ENCODE measurements around the gene MED7. TPM values are rescaled to one million over a fixed set of nuclear protein-coding genes. Genes with fewer than 3 reads are reported as not detected.

Gene MED7
- total and polyA plus RNA-seq, 2 of the 8 experiments (the other 6 are each of a cell fraction or from before 2014, with no cell fraction given) = 6.9 to 9.5 TPM

DNA sequence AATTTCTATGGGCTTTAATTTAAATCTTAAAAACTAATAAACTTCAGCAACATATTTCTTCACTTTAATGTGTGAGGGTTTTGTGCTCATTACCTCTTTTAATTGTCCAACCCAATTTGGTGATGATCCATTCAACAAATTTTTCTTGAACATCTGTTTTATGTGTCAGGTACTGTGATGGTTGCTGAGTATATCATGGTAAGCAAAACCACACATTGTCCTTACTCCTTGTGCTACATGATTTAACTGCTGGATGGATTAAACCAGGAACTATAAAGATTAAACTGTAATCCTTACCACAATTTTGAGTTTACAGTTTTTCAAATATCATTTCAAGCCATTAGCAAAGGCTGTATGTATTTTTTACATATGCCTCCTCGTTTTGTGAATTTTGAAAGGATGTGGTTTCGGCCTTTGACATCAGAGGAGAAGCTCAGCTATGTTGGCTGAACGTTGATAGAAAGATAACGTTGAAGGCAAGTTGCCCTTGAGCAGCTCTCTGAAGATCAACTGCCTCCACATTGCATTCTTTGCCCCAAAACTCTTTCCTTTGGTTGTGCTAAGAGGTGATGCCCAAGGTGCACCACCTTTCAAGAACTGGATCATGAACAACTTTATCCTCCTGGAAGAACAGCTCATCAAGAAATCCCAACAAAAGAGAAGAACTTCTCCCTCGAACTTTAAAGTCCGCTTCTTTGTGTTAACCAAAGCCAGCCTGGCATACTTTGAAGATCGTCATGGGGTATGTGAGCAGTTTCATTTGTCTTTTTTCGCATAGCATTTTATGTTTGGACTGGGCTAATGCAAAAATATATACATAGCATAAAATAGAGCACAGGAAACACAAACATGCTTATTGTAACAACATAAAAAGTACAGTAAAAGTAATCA lies 38.0 kb upstream of the MED7 start, which contains the start of gene ITK:
TSS of gene ITK (plus strand) at position 467 of the 891 bp plus-strand sequence. CDS start at position 605, 138 bp downstream.
- POLR2A ChIA-PET (ENCODE audit: partially characterized antibody) = no interaction called here
- no peaks in the 10 kb centered on the region for H3K4me1 ChIP-seq (replicated peaks in 1 of 4; ENCODE audit: control insufficient read depth in 3 of 4, insufficient read depth in 4 of 4, low read length in 3 of 4)

More for the DNA sequence above, 38.0 kb upstream of the MED7 start, which contains the start of gene ITK:
- CTCF ChIA-PET (ENCODE audit: partially characterized antibody) = interaction anchor here (1.8 kb wide), 1 partner anchor 31 kb away, joined by 6 read pairs; no protein-coding TSS in a partner anchor
- Histone ChIP-seq H3K9ac (replicated peaks in 1 of 4; ENCODE audit: extremely low read depth in 1 of 4, low read depth in 3 of 4, low read length in 3 of 4) (no peak within 1 kb of the TSS), H3K79me2 (ENCODE audit: control insufficient read depth in 1 of 2, insufficient read depth in 2 of 2, low read length in 2 of 2) (no peaks in the 10 kb centered on the region), H2BK5ac (ENCODE audit: low read depth, low read length) (no peak within 1 kb of the TSS), H3K23me2 (ENCODE audit: low read depth, low read length) (no peaks in the 10 kb centered on the region), H2AFZ (ENCODE audit: low read length) (no peak within 1 kb of the TSS), H4K91ac (replicated peaks; ENCODE audit: insufficient read length, low read length) (no peak within 1 kb of the TSS), H4K5ac (ENCODE audit: insufficient read length, low read depth, low read length) (no peak within 1 kb of the TSS), H3K9me3 (ENCODE audit: insufficient read depth in 2 of 2, low read depth in 1 of 2, low read length in 1 of 2) (no peaks in the 10 kb centered on the region), H3K14ac (ENCODE audit: insufficient read length) (no peak within 1 kb of the TSS), H4K8ac (ENCODE audit: extremely low read depth, insufficient read depth, low read length) (no peak within 1 kb of the TSS), H4K20me1 (replicated peaks in 1 of 2; ENCODE audit: control insufficient read depth in 1 of 2, insufficient read depth in 2 of 2, low read length in 2 of 2) (no peaks in the 10 kb centered on the region), H2BK20ac (ENCODE audit: low read length) (no peak within 1 kb of the TSS), H2BK12ac (ENCODE audit: low read depth, low read length) (no peak within 1 kb of the TSS), H3K4me3 (ENCODE audit: extremely low read depth in 1 of 4, insufficient read depth in 2 of 4, low read depth in 3 of 4, low read length in 4 of 4) (no peak within 1 kb of the TSS), H3K36me3 (ENCODE audit: control insufficient read depth in 2 of 4, insufficient read depth in 4 of 4, low read length in 3 of 4) (no peaks in the 10 kb centered on the region), H3K79me1 (ENCODE audit: low read depth, low read length) (no peaks in the 10 kb centered on the region), H2AK5ac (ENCODE audit: low read depth, low read length) (no peak within 1 kb of the TSS), H3K27ac (ENCODE audit: low read depth, low read length) (no peak within 1 kb of the TSS), H3K4ac (replicated peaks; ENCODE audit: insufficient read length, low read depth, low read length) (no peak within 1 kb of the TSS), H3K4me2 (ENCODE audit: insufficient read depth in 1 of 2, low read depth in 2 of 2, low read length in 2 of 2) (no peak within 1 kb of the TSS), H3K27me3 (replicated peaks in 1 of 4; ENCODE audit: control insufficient read depth in 3 of 4, extremely low read depth in 1 of 4, insufficient read depth in 3 of 4, low read length in 3 of 4) (peaks cover 0 to 2% (median 0%) of the 10 kb centered on the region in 4 experiments; a peak in 1 of 7 replicates), H3K56ac (replicated peaks; ENCODE audit: insufficient read length, low read depth, low read length) (no peak within 1 kb of the TSS), H2BK120ac (replicated peaks; ENCODE audit: low read depth, low read length) (no peak within 1 kb of the TSS), H3K18ac (ENCODE audit: extremely low read depth, low read length) (no peak within 1 kb of the TSS), H3K23ac (ENCODE audit: insufficient read length) (no peak within 1 kb of the TSS), H2BK15ac (ENCODE audit: low read length) (no peak within 1 kb of the TSS)
- DNase-seq (ENCODE audit: low read depth in 1 of 2, low spot score in 2 of 2) (no peak), FAIRE-seq (no peak)
- 87% methylated on average over 8 of the region's 8 CpGs; no CpG with 5 or more reads in 1 of the 2 experiments for WGBS, 2 experiments (ENCODE audit: extremely low coverage in 1 of 2, insufficient coverage in 1 of 2, insufficient read length in 1 of 2, insufficient replicate concordance in 2 of 2, low coverage in 1 of 2, low lambda C conversion rate in 2 of 2, missing lambda C conversion rate in 1 of 2)
- TF ChIP-seq KDM1A (IDR thresholded peaks at IDR 0.05; ENCODE audit: borderline replicate concordance, low read length) (no peak), EP300 (IDR thresholded peaks at IDR 0.05; ENCODE audit: borderline replicate concordance in 1 of 2, low read depth in 2 of 2, low read length in 2 of 2) (no peak), HDAC6 (IDR thresholded peaks at IDR 0.05; ENCODE audit: low read depth, low read length) (no peak), TAF7 (optimal IDR thresholded peaks at IDR 0.05; ENCODE audit: borderline replicate concordance, low read depth, low read length) (no peak)
